ENCODE measurements around the gene AP2B1.

The AP2B1 gene

DNA sequence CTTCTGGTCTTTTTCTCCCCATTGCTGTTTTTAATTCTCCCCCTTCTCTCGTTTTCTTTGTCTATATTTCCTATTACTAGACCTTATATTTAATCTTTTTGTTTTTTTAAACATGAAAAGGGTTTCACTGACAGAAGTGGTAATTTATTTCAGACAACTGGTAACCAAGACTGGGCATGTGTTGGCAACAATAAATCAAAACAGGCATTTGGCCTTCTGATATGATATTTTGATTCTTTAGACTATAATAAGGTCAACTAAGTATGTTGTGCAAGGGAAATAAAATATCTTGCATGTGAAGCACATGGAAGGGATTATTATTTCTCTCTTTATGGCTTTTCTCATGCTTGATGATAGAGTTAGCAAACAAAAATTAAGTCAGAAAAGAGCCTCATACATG, 34.6 kb downstream of the AP2B1 start:
- in situ Hi-C loops (cut with MboI; ENCODE audit: low sequenced_read_pairs), result no loop called here

DNA sequence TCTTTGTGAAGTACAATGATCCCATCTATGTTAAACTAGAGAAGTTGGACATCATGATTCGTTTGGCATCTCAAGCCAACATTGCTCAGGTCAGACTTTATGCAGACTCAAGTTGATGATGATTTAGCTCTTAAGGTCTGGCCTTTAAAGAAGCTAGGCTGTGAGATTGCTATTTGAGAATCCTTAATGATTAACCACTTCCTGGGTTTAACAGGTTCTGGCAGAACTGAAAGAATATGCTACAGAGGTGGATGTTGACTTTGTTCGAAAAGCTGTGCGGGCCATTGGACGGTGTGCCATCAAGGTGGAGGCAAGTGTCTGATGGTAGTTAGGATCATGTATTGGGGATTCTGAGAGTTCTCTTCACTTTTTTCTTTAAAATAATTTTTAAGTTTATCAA, 40.3 kb downstream of the AP2B1 start:
- in situ Hi-C loops (cut with MboI; ENCODE audit: low sequenced_read_pairs), result no loop called here

DNA sequence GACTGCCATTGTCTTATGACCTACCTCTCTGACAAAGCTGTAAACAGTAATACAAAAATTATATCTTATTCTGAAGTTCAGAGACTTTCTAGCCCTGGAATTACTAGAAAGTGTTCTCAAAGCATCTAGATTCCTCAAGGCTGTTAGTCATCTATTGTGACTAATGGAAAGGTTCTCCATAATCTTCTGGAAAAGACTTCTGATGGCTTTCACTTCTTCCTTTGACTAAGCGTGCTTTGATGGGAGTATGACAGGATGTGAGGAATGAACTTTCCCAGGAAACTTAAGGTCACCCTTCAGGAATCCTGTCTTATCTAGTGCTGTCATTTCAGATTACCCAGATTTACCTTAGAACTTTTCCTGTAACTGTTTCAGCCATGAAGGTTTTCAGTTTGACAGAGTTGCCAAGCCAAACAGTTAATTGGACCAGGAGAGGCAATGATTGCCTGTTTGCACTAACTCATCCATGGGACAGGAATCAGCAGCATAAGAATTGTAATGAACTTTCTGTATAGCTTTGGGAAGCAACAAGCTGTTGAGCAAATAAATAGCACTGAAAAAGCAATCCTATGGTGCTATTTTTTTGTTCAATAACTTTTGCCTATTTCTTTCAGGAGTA, 43.5 kb downstream of the AP2B1 start:
- in situ Hi-C loops (cut with MboI; ENCODE audit: low sequenced_read_pairs), result no loop called here

DNA sequence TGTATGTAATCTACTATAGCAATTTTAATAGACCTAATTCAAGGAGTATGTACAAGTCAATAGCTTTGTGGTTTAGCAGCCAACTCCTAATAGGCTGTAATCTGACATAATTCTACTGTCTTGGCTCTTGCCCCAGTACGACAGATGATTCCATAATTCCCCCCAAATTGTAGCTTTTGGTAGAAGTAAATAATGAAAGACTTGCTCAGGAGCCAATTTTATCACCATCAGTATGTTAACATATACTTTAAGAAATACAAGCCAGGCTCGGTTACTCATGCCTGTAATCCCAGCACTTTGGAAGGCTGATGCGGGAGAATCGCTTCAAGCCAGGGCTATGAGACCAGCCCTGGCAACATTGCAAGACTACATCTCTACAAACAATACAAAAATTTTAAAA, 53.9 kb downstream of the AP2B1 start:
- in situ Hi-C loops (cut with MboI; ENCODE audit: low sequenced_read_pairs), result no loop called here

DNA sequence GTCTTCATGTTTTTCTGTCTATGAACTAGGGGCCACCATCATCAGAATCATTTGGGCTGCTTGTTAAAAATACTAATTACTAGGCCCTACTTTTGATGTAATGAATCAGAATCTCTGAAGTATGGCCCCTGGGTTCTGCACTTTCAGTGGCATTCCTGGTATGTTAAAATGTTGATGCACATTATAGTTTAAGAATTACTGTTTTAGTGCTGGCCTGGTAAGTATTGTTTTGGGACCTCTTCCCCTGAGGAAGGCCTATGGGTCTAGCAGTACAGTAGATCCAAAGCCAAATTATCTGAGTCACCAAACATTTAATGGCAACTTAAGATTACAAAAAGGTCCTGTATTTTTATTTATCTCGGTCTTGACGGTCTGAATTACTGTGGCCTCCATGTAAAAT, 58.8 kb downstream of the AP2B1 start:
- in situ Hi-C loops (cut with MboI; ENCODE audit: low sequenced_read_pairs), result no loop called here

DNA sequence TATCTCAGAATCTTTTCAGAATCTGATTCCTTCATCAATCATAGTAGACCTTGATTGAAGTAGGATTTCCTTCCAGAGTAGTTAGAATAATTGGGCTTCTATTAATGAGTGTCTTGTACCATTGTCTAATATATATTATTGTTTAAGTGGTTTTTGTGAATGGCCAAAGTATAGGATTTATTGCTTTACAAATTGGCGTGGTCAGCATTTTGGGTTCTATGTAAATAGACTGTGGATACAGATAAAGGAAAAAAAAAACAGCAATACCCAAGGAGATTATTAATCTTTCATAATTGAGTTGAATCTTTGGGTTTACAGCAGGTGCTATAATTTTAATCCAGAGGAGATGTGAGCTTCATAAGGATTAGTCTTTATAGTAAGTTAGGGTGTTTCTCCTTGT, 64.3 kb downstream of the AP2B1 start:
- in situ Hi-C loops (cut with MboI; ENCODE audit: low sequenced_read_pairs), result no loop called here

DNA sequence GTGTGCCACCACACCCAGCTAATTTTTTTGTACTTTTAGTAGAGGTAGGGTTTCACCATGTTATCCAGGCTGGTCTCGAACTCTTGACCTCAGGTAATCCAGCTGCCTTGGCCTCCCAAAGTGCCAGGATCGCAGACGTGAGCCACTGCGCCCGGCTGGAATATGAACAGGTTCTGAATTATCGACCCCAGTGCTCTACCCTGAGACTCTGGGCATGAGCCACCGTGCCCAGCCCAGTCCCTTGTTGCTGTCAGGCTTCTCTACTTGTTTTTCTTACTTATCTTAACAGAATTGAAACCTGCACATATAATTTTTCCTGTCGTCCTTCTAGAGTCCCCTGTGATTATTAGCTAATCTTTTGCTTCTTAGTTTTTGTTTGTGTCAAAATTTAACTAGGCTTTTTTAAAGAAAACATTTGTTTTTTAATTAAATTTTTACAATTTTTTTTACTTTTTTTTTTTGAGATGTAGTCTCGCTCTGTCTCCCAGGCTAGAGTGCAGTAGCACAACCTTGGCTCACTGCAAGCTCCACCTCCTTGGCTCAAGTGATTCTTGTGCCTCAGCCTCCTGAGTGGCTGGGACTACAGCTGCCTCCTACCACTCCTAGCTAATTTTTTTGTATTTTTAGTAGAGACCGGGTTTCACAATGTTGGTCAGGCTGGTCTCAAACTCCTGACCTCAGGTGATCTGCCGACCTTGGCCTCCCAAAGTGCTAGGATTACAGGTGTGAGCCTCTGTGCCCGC, 66.7 kb downstream of the AP2B1 start:
- in situ Hi-C loops (cut with MboI; ENCODE audit: low sequenced_read_pairs), result no loop called here

DNA sequence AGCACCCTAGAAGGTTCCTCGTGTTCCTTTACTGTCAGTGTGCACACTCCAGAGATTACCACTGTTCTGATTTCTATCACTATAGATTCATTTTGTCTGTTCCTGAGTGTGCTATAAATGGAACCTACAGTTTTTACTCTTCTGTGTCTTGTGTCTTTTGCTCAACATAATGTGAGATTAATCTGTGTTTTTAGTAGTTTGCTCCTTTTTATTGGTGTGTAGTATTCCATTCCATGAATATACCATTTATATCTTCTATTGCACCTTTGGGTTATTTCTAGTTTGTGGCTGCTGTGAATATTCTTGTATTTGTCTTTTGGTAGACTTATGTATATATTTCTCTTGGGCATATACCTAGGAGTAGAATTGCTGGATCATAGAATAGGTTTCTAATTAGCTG, 68.2 kb downstream of the AP2B1 start:
- in situ Hi-C loops (cut with MboI; ENCODE audit: low sequenced_read_pairs), result no loop called here

DNA sequence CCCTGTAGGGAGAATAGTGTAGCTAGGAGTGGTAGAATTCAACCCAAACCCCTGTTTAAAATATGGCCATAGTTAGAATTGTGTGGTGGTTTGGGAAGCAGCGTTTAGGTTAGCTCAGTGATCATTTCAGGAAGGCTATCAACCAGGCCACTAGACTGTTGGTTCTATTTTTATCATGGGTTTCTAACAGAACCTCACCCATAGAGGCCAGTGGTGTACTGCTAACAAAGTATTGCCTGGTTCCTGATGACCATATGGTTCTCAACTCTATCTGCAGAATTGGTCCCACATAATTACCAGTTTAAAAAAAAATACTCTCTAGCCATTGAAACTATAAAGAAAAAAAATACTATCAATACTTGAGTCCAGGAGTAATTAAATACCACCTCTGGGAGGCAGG, 73.8 kb downstream of the AP2B1 start:
- in situ Hi-C loops (cut with MboI; ENCODE audit: low sequenced_read_pairs), result no loop called here

DNA sequence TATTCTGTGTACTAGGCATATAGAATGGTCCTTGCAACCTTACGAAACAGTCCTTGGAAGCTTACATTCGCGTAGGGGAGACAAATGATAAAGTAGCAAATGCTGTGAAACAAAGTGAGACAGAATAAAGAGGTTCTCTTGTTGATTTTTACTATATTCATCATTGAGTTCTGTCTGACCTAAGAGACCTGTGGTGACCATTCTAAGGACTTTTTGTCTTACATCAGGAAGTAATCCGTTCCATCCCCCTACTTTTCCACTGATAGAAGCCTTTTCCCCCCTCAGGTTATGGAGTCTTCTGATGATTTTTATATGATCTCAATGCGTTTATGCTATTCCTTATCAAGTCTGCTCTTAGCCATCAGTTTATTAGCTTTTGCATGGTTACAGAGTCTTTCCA, 77.6 kb downstream of the AP2B1 start:
- in situ Hi-C loops (cut with MboI; ENCODE audit: low sequenced_read_pairs), result no loop called here

DNA sequence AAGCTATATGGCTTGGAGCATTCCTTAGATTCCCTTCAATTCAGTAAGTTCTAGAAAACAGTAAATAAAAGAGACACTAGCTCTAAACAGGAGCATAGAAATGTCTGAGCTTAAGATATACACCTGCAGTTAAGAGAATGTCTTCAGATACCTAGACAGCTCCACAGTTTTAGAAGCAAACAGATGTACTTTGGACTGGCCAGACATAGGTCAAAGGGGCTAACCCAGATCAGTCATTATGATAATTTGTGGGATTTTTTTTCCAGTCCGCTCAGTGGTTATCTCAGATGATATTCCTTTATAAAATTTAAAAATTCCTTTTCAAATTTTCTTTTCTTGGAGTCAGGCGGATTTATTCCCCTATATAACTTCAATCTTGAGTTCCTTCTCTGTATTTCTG, 78.5 kb downstream of the AP2B1 start:
- in situ Hi-C loops (cut with MboI; ENCODE audit: low sequenced_read_pairs), result no loop called here

DNA sequence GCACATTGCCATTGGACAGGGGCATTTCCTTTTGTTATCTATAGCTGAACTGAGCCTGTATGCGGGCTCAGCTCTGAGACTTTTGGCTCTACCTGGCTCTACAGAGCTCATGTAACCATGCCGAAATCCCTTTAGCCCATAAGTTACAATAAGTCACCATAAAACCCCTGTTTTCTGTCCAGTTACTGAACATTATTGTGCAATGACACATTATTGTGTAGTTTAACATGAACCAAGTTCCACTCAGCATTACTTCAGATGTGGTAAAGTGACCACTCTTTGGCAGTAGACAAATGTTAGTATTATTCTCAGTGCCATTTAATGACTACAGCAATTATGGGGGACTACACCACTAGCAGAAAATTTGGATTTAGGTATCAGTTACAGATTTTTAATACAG, 78.9 kb downstream of the AP2B1 start:
- in situ Hi-C loops (cut with MboI; ENCODE audit: low sequenced_read_pairs), result no loop called here

DNA sequence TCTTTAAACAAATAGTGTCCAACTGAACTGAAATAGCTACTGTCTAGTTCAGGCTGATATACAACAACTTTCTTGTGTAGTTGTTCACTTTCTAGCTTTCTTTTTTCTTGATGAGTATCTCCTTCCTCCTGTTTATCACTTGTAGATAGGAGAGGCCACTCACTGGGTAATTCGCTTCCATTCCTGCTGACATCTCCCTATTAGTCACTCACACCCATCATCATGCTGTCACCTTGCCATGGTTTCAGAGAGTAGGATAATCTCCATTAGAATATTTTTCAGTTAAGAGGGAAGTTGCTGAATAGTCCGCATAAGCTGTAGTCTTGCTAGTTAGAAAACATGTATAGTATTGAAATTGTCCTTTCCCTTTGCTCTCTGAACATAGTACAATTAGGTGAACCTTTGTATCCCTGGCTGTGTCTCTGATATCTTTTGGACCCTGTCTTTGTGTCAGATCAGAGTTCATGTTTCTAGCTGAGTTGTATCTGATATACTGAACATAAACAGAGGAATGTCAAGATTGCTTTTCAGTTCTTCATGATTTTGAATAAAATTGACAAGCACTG, 79.9 kb downstream of the AP2B1 start:
- in situ Hi-C loops (cut with MboI; ENCODE audit: low sequenced_read_pairs), result no loop called here

DNA sequence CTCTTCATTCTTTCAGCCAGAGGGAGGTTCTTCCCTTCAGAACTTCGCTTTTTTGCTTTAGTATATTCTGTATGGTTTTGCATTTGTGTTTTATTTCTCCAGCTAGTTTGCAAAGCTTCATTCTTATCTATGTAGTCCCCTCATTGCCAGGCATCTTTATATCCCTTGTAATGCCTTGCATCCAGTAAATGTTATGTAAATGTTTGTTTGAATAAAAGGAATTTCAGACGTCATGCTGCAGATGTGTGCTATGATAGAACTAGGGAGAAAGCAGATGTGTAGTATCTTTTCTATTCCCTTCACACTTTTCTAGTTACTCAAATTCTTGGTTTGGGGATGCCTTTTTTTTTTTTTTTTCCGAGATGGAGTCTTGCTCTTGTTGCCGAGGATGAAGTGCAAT, 81.7 kb downstream of the AP2B1 start:
- in situ Hi-C loops (cut with MboI; ENCODE audit: low sequenced_read_pairs), result no loop called here

DNA sequence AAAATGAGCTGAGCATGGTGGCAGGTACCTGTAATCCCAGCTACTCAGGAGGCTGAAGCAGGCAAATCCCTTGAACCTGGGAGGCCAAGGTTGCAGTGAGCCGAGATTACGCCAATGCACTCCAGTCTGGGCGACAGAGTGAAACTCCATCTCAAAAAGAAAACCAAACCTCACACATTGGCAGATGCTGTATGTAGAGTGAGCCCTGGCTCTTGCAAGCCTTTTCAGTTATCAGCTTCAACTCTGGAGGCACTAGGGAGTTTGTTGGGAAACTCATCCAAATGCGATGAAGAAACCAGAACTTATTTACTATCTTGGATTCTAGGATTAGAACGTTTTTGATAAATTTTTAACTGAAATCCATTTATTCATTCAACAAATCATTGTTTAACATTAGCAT, 87.4 kb downstream of the AP2B1 start:
- in situ Hi-C loops (cut with MboI; ENCODE audit: low sequenced_read_pairs), result no loop called here

DNA sequence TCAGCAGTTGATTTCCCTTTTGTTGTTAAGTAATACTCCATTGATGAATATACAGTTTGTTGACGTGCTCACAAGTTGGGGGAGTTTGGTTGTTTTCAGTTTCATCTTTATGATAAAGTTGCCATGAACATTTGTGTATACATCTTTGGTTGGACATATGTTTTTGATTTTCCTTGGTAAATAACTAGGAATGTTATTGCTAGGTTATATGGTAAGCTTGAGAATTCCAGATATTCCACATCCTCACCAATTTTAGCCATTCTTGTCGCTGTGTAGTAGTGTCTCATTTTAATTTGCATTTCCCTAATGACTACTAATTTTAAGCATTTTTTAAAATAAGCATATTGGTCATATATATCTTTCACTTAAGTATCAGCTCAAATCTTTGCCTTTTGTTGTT, 89.3 kb downstream of the AP2B1 start:
- in situ Hi-C loops (cut with MboI; ENCODE audit: low sequenced_read_pairs), result no loop called here

DNA sequence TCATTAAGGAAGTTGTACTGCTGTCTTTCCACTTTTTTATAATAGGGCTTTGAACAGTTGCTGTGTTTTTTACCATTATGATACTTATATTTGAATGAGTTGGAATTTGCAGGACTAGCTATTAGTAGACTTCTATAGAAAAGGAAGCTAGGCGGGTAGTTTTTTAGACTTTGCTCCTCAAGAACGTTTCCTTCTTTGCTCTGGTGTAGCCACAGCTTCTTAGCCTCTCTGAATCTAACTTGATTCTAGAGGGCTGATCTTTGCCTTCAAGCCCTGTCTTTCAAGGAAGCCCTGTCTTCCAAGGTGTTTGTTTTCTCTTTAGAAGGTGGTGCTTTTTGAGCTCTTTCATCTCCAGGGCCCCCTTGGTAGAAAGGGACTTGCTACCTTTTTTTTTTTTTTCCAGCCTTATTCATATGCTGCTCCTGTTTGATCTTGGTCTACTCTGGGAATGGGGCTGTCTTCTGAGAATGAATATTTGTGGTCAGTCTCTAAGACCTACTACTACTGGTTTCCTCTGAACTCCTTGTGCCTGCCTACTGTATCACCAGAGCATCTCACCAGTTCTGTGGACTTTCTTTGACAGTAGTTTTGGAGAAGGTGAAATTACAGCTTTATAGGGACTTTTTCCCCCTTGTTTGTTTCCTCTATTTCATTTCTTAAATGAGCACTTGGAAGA, 92.0 kb downstream of the AP2B1 start:
- in situ Hi-C loops (cut with MboI; ENCODE audit: low sequenced_read_pairs), result no loop called here

DNA sequence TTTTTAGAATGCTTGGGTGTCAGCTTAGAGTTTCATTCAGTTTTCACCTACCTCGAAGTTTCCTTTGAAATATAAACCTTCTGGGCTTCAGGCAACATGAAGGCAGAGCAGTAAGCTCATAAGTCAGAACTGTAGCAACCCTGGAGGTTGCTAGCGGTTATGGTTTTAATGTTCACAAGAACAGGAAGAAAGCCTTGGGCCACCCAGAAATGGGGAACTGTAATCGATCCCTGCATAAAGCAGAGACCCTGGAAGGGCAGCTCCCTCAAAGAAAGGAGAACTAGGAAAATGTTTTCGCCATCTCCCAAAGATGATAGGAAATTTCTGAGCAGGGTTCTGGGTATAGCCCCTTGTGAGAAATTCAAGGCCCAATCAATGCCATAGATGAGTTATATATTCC, 96.5 kb downstream of the AP2B1 start:
- in situ Hi-C loops (cut with MboI; ENCODE audit: low sequenced_read_pairs), result no loop called here

DNA sequence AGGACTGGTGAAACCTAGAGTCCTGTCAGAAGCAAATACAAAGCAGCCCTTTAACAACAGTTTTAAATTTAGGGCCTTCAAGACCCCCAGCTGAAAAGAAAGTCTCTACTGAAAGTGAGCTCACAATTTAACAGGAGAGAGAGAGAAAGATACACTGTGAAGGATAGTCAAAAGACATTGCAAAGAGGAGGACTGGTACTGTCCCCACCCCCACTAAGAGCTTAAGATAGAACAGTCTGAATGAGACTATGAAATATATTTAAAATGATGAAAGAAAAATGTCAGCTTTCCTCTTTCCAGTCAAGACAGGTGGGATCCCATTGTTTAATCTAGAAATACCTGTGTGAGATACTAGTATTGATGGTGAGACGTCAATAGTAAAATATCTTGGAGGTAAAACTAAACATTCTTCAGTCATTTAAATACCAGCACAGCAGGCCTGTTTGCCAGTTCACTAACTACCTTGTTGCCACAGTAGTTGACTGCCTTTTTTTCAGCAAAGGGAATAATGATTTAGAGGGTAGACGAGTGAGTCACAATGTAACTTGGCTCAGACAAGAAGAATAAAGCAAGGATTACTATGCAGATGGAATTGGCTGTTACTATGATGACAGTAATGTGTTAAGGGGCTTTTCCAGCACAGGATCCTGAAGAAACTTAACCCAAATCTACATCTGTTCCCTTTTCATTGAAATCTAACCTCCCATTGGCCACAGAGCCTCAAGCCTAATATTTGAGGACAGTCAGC, 97.1 kb downstream of the AP2B1 start:
- in situ Hi-C loops (cut with MboI; ENCODE audit: low sequenced_read_pairs), result no loop called here

DNA sequence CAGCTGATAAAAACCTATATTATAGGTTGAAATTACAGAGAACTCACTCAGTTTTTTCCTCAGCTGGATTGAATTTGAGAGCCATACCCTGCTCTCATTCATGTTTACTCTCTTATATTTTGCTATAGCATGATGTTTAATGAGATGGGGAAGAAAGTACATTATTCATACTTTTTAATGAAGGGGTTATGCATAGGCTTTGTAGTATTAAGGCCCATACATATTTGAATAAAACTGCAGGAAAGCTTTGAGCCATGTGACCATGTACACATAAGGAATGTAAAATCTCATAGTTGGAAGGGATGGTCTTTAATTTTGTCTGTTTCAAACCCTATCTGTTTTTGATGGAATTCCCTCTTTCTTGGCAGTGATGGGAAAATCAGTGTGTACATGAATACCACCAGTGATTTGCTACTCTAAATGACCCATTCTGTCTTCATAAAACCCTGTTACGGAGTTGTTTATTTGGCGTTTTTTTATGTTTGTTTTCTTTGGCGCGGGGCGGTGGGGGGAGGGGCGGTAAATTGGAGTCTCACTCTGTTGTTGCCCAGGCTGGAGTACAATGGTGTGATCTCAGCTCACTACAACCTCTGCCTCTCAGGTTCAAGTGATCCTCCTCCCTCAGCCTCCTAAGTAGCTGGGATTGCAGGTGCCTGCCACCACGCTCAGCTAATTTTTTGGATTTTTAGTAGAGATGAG, 105.5 kb downstream of the AP2B1 start:
- in situ Hi-C loops (cut with MboI; ENCODE audit: low sequenced_read_pairs), result no loop called here

DNA sequence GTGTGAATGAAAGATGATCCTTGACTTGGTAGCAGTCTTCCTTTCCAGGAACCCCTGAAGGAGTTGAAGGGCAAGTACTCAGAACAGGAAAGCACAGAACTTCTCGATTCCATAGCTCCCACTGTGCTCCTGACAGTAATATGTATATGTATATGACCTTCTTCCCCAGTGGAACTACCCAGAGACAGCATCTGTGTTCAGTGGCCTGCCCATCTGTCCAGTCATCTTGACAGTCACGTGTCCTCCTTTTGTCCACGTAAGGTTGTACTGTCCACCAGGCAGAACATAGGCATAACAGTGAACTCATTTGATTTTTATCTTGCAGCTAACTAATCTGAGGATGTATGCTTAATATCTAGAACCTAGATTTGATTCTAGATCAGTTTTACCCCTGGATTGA, 106.5 kb downstream of the AP2B1 start:
- in situ Hi-C loops (cut with MboI; ENCODE audit: low sequenced_read_pairs), result no loop called here

All from hTERT RPE-1 (cell line).